HG03095 (cell line): Measurements from ENCODE around the gene CD6.
A peak's percentile ranks its signal among the peaks of the same experiment; 100 is the strongest.
"Not testable (repeated sequence)": the region's sequence is repeated elsewhere in the genome, so short reads cannot be mapped to it uniquely, and the experiment has no call there.

Experiments
- ATAC-seq: cut with Tn5 transposase; IDR thresholded peaks from one replicate; pipeline ENCODE4 v1.9.1; 2021; ENCODE audit warnings: moderate library complexity; ENCODE audit not compliant: unreplicated experiment

The CD6 gene

DNA sequence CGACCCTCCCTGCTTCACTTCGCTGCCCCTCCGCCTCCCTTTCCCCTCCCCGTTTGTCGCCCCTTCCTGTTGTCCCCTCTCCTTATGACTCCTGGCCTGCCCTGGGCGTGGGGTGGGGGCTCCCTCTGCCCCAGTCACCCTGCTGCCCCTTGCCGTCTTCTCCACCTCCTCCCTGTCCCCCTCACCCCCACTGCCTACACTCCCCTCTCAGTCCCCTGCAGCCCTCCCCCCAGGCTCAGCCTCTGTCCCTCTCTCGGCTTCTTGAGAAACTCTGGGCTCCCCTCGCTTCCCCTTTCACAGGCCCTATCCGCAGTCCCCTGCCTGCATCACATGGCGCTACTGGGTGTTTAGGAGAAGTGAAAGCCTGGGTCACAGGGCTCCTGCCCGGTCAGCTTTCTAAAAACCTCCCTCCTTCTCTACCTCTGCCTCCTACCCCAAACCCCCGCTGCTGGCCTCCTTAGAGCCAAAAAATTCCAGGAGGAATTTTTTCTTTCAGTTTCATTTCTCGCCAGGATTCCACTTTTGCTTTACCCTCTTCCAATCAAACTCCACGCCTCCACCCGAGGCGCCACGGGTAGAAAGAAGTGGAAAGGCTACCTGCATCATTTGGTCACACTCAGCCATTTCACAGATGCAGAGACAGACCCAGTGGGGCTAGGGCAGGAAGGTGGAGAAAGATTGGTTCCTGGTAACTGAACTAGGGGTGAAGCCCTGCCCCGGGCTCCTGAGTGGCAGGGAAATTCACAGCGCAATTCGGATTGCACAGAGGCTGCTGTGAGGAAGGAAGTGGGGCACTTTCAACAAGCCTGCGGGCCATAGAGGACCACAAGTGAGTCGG, 19.4 kb upstream of the CD6 start, which contains the start of gene SLC15A3:
TSS of gene SLC15A3 (minus strand) at position 273 of the 838 bp plus-strand sequence. CDS start 625 bp downstream, outside the sequence.
- peak; percentile 60 for ATAC-seq

GRCh38 chr11:60952742-60953170, 18.7 kb upstream of the CD6 start:
- ATAC-seq: no peak

- no peak for ATAC-seq
Observed at GRCh38 chr11:60953781-60954180, 17.7 kb upstream of the CD6 start.

GRCh38 chr11:60954421-60954820, 17.1 kb upstream of the CD6 start:
- no peak for ATAC-seq

DNA sequence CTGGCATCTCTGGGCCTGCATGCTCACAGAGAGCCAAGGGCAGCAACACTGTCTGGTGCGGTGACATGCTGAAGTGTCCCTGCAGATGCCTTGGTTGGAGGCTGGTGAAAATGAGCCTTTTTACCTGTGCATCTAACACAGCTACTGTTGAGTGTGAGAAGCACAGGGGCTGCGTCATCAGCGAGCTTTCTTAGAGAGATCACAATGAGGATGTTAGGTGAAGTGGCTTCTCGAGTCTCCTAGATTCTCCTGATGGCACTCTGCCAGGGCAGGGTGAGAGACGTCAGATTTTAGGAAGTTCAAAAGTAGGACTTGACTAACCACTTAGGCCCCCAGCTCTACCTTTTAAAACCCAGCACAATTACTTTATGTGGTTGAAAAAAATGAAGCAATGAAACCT, 15.9 kb upstream of the CD6 start:
- no peak for ATAC-seq

- ATAC-seq: no peak
Observed at GRCh38 chr11:60957188-60957587, 14.3 kb upstream of the CD6 start.

- ATAC-seq: no peak
Observed at GRCh38 chr11:60959431-60959830, 12.0 kb upstream of the CD6 start.

DNA sequence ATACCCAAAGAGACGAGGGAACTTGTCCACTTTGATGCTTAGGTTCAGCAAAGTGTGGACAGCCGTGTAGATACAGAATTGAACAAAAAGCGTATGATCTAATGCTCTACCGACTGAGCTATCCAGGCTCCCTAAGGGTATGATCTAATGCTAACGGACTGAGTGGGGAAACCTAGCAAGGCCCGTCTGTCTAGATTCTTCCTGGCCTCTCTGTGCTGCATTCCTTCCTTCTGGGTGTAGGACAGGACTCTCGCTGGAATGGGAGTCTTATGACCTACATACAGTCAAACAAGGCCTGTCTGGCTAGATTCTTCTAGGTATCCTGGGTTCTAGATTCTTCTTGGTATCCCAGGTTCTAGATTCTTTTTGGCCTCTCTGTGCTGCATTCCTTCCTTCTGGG, 11.1 kb upstream of the CD6 start:
- no peak for ATAC-seq

GRCh38 chr11:60964801-60965200, 6.7 kb upstream of the CD6 start:
- no peak for ATAC-seq

DNA sequence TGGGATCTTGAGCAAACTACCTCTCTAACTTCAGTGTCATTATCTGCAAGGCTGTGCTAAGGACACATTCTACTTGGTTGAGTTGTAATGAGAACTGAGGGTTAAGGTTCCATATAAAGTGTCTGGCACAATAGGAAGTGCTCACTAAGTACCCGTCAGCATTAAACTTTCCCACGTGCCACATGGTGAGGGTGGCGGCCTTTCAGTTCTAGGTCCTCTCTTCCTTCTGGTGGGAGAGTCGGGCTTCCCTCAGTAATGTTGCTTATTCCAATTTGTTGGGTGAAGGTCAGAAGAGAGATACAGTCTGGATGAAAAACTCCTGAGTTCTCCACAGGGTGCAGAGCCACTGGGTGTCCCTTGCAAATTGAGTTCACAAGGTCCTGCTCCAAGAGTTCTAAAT, 4.6 kb upstream of the CD6 start:
- ATAC-seq: no peak

DNA sequence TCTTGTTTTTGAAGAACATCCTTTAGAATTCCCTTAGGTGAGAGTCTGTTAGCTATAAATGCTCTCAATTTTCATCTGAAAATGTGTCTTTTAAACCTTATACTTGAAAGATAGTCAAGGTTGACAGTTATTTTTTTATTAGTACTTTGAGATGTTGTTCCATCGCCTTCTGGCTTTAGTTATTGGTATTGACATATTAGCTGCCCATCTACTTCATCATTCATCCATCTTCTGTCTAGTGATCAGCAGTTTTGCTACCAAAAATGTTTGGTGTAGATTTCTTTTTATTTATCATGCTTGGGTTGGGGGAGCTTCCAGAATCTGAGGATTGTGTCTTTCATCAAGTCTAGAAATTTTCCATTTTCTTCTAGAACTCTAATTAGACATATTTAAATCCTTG, 3.3 kb upstream of the CD6 start:
- ATAC-seq: no peak

- no peak for ATAC-seq
Observed at GRCh38 chr11:60970369-60970774, 1.1 kb upstream of the CD6 start.

GRCh38 chr11:60970890-60971289, 590 bp upstream of the CD6 start:
- ATAC-seq: no peak

DNA sequence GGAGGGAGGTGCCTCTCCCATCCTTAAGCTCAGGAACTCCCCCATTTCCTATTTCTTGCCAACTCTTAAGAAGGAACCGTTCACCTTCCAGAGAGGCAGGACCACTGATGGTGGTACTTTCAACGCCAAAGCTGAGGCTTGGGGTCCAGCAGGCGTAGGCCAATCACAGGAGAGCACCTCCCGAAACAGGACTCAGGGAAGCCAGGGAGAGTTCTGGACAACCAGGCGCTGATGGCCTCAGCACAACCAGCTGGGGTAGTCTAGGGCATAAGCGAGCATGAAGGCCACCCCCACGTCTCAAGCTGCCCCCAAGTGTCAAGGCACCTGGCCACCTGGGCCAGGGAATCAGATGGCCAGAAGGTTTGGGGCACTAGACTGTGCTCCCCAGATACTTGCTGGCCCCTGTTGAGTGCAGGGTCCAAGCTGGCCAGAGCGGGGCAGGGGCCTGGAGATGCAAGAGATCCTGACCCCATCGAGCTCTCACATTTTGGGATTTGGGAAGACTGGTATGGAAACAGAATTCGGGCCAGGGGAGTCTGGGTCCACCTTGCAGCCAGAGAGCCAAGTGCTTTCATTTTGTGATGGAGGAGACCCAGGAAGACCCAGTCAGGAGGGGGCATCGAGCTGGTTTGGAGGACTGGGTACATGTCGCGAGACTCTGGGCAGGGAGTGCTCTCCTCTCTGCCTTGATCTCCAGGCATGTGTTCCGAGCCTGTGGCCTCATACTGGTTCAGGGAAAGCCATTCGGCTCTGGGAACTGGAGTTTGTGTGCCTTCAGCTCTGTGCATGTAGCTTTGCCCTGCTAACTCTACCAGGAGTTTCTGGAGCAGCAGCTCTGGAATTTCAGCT, 926 bp downstream of the CD6 start:
- ATAC-seq: no peak

GRCh38 chr11:60973699-60974098, 2.2 kb downstream of the CD6 start:
- ATAC-seq: no peak

DNA sequence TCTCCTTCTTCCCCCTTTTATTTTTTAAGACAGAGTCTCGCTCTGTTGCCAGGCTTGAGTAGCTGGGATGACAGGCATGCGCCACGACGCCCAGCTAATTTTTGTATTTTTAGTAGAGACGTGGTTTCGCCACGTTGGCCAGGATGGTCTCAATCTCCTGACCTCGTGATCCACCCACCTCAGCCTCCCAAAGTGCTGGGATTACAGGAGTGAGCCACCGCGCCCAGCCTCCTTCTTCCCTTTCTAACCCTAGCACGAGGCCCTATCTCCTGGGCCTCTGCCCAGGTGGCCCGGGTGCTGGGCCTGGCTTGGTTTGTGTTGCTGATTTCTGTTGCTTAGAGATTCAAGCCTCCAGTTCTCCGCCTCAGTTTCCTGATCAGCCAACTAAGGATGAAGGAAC, 2.8 kb downstream of the CD6 start:
- not testable (repeated sequence) for ATAC-seq

GRCh38 chr11:60974726-60975125, 3.2 kb downstream of the CD6 start:
- no peak for ATAC-seq

- ATAC-seq: no peak
Observed at GRCh38 chr11:60977224-60977623, 5.7 kb downstream of the CD6 start.

GRCh38 chr11:60977836-60978235, 6.4 kb downstream of the CD6 start:
- ATAC-seq: no peak

- ATAC-seq: no peak
Observed at GRCh38 chr11:60978546-60979380, 7.3 kb downstream of the CD6 start.

- ATAC-seq: no peak
Observed at GRCh38 chr11:60981515-60981914, 10.0 kb downstream of the CD6 start.
